GM18870 (cell line): ENCODE data around the gene HOXB4.

Source experiments
- ATAC-seq: cut with Tn5 transposase; IDR thresholded peaks from one replicate; pipeline ENCODE4 v1.9.1; 2021; ENCODE audit warnings: moderate library complexity; ENCODE audit not compliant: unreplicated experiment

Gene HOXB4

DNA sequence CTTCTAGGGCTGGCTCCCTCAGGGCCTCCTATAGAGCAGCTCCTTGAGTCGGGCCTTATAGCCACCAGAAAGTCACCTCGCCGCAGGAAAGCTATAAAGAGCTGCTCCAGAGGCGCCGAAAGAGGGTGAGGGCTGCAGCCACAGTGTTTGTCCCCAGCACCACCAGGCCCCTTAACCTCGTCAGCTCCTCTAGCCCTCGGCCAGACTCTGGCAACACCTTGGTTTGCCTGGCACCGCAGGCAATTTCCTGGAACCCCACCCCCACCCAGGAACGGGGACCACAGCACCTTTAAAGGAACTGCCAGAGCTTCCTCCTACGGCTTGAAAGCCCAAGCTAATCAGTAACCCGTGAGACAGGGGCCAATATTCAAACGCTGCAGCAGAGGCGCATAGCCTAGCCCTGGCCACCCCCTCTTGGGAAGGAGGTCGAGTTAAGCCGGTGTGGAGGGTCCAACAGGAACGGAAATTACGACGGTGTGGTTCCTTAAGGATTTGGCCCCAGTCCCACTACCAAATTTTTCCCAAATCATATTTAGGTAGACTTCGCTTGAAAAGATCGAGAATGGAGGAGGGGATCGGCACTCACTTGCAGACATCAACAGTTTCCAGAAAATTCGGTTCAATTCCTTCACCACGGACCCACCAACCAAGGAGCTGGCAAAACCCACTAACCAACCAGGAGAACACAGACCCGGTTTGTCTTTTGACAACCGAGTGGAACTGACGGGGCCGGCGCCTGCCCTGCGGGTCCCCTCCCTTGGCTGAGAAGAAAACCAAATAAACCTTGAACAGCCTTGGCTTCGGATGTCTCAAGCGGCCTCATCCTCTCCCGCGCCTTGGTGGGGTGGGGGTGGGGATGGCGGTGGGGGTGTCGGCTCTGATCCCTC is 23.6 kb upstream of the HOXB4 start:
- ATAC-seq = no peak

DNA sequence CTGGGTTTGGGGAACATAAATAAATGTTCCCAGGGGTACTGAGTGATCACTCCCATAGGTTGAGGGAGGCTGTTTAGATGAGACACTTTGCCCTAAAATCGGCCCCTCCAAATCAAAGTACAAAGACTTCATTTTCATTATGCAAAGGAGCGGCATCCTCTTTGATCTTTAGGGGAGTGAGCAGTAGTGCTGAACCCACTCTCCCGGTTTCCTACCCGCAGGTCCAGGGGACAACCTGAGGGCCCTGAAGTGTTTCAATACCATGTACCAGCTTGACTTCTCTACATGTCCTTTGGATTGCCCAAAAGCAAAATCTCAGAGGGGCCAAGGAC is 23.0 kb upstream of the HOXB4 start:
- no peak for ATAC-seq

DNA sequence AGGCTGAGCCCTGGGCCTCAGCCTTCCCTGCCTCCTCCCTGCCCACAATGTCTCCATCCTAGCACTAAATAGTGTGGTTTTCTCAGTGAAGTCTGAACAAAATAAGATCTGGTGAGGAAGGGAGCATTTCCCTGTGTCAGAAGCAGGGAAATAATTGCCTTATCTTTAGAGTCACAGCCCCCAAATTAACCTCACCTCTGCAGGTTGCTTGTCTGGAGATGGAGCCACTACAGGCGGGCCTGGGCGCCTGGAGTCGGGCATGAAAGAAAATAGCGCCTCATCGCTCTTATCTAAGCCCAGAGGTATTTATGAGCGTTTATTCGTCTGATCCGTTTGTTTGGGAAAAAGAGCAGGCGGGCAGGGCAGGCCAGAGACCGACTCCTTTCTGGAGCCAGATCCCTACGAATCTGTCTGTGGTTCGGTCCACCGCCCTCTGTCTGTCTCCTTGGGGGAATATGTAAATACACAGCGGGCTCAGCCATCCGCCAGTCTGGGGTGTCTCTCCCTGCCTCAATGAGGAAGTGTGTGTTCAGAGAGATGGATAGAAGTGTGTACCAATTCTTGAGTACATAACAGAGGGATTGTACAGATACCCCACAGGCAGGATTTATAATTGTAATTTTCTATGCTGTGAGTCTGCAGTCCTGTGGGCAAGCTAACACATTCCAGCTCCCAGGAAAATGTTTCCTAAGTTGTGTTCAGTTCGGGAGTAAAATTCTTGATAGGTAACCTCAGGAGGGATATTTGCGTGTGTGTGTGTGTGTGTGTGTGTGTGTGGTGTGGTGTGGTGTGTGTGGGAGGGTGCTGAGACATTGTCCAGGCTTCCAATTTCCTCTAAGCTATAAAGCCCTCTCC is 22.3 kb upstream of the HOXB4 start:
- no peak for ATAC-seq

DNA sequence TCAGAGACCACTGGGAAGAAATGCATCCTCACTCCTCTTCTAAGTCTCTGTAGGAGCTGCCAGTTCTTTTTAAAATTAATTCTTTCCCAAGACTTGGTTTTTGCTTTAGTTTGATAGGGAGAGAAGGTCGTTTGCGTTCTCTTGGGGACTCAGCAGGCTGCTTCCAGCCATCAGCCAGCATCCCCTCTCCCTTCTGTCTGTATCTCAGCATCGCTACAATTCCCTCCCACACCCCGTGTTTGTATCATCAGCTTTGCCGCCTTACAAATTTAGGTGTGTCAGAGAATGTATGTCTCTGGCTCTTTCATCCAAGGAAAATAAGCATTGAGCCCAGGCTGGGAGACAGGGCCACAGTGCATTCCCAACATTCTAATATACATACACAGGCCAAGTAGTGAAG is 21.2 kb upstream of the HOXB4 start:
- no peak for ATAC-seq

DNA sequence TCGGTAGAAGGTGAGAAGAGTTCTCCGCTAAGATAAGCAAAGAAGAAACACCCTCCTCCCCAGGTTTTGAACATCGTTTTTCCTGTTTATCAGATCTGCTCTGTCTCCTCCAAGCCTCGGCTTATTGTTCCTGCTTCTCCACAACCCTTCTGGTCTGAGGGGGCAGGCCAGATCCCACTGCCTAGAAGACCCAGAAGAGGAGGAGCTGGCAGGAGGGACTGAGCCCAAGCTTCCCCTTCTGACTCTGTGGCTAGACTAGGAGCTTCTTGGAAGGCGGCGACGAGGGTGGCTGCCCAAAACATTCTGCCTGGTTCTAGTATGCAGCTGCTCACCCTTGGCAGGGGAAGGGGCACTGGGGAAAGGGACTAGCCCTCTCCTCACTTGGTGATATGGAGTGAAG is 20.6 kb upstream of the HOXB4 start:
- no peak for ATAC-seq

DNA sequence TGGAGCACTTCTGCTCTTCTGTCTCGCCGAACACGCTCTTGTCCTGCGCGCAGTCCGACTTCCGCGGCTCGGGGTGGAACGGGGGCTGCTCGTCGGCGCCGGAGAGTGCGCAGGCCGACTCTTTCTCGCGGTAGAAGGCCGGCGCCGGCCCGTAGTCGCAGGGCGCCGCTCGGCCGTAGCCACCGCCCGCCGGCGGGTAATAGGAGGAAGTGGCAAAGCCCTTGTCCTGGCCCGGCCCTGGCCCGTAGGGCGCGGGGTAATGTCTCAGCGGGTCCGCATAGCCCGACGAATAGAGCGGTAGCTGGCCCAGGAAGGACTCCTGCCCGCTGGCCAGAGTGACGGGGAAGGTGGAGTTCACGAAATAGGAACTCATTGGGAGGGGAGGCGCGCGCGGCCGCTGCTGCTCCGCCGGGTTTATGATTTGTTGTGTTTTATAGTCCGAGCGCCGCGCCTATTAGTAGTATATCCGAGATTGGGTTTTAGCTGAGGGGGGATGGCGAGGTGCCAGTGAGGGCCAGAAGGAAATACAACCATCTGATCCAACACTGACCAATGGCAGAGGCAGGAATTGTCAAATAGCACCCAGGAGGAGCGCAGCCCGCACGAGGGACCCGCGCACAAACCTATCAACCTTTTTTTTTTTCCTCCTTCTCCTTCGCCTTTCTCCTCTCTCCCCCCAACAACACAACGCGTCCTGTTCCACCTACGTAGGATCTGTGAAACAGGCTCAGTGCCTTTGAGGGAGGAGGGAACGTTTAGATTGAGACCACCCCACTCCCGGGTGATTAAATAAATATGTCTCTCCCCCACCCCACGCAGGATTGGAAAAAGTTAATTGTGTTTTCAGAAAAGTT is 19.9 kb upstream of the HOXB4 start:
- no peak for ATAC-seq

DNA sequence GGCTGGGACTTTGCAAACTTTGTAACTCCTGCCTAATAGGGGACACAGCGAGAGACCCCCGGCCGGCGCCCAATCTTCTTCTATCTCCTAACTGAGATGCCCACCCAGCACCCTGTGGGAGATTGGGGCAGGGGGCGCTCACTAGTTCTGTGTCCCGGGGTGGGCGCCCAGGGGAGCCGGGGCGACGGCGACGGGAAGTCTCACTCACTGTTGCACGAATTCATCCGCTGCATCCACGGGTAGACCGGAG is 19.3 kb upstream of the HOXB4 start:
- no peak for ATAC-seq

DNA sequence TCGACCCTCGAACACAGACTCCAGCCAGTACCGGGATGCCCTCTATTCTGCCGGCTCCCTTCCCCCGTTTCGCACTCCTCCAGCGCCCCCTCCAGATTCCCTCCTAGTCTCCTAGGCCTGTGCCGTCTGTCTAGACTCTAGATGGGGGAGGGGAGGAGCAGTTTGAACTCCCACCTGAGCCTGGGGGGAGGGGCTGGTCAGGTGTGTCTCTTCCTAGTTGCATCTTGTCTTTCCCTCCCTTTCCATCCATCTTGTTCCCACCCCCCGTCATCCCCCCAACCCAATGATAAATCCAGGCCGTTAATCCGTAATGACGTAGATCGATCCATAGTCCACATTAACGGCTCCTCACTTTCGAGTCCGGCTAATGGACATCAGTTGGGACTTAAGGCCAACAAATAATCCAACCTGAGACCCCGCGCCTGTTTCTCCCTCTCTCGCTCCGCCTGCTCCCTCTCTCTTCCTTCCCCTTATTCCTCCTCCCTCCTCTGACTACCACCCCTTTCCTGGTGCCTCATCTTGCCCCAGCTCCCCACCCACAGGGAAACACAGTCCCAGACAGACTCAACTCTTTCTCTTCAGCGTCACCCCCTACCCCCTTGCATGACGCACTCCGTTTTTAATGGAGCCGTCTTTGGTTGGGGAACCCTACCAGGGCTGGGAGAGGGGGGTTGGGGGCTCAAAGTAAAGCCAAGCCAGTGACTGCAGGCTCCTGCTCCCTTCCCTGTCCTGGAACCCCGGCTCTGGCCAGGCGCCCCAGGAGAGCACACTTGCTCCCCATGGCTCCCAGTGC is 18.8 kb upstream of the HOXB4 start:
- ATAC-seq = no peak

DNA sequence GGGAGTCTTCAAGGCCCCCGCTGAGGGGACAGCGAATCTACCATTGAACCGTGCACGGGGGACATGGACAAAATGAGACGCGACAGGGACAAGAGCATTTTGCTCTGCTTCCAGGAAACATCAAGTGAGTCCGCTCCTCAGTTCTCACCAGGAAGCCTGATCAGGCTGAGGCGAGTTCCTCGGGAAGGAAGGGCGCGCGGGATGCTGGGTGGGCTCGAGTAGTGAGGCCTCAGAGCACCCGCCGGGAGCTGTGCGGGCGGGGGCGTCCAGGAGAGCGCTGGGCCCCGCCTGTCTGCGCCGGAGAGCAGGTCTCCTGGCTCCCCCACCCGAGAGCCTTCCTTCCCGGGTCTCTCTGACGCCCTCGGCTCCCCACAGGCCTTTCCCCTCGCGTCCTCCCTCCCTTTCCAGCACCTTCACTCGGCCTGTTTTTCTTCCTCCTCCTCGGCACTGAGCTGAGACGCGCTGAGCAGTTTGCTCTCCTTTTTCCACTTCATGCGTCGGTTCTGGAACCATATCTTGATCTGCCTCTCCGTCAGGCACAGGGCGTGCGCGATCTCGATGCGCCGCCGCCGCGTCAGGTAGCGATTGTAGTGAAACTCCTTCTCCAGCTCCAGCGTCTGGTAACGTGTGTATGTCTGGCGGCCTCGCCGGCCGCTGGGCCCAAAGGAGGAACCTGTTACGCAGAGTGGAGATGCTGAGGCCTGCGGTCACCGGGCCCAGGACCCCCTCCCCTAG is 18.0 kb upstream of the HOXB4 start:
- no peak for ATAC-seq

DNA sequence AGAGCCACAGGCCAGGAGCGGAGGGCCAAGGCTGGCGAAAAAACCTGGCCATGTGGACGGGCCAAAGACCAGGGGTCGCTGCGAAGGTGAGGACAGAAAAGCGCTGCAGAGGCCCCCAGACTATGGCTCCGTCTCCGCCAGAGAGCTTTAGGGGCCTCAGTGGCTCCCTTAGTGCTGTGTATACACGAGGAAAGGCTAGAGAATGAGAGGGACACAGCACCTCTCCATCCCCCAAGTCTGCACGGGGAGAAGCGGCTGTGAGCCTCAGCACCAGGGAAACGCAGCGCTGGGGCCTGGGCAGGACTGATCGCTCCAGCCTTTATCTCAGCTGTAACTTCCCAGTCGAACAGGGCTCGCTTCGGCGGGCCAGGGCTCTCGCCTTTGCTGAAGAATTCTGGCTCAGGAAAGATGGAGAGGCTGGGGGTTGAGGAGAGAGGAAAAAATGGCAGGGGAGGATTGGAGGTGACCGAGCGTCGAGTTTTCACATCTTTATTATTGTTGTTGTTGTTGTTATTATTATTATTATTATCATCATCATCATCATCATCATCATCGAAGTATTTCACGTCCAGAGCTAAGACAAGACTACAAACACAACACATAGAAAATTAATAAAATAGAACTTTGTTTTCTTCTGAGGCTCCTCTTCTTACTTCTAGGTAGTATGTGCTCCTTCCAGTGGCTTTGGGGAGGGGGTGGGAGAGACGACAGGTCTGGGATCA is 17.3 kb upstream of the HOXB4 start:
- ATAC-seq = no peak

DNA sequence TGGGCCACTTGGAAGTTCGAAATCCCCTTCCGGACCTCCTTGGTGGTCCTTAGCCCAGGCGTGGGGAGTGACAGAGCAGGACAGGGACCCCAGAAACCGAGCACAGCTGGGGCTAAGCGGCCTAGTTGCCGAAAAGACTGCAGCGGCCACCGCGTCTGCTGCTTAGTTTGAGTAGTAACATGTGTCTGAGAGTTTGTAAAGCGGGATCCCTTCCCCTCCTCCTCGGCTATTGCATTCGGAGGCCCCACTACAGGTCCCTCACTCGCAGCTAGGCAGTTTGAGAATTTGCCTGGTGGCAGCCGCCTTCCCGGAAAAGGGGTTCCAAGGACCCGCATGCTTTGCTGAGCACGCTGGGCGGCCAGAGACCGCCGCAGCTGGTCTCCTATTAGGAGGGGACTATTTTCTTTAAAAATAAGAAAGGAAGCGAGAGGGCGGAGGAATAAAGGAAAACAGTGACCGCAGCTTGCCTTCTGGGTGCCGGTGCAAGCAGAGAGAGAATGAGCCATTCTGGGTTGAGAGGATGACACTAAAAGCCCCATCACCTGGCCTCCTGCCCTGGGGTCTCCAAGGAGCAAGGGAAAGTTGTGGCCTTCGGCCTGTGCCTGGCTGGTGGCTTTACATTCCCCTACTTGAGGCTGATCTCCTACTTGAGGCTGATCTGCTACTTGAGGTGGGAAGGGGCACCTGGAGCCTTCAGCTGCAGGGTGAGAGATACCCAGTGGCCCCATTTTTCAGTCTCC is 16.6 kb upstream of the HOXB4 start:
- no peak for ATAC-seq

DNA sequence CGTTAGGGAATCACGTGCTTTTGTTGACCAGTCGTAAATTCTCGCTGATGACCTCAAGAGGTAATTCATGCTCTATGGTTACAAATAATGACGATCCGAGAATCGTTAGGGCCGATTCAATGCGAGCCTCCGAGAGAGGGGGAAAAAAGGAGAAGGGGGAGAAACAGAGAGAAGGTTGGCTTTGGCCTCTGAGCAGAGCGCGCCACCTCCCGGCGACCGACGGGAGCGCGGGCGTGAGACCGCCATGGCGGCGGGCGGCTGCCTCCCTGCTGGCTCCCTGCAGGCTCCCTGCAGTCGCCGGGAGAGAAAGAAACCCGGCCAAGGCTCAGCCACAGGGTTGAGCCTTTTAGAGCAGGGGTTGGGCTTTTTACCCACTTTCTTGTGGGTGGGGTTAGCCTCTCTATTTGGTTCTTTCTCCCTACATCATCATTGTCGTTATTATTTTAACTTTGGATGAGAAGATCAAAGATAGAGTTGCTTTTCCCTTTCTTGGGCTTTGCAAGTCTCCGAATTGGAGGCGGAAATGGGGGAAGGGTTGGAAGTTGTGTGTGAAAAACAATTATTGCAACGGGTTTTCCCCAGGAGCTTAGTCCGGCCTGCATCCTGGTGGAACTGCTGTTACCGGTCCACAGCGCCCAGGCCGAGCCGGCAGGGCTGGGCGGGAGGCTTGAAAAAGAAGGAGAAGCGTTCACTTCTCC is 15.8 kb upstream of the HOXB4 start:
- no peak for ATAC-seq

DNA sequence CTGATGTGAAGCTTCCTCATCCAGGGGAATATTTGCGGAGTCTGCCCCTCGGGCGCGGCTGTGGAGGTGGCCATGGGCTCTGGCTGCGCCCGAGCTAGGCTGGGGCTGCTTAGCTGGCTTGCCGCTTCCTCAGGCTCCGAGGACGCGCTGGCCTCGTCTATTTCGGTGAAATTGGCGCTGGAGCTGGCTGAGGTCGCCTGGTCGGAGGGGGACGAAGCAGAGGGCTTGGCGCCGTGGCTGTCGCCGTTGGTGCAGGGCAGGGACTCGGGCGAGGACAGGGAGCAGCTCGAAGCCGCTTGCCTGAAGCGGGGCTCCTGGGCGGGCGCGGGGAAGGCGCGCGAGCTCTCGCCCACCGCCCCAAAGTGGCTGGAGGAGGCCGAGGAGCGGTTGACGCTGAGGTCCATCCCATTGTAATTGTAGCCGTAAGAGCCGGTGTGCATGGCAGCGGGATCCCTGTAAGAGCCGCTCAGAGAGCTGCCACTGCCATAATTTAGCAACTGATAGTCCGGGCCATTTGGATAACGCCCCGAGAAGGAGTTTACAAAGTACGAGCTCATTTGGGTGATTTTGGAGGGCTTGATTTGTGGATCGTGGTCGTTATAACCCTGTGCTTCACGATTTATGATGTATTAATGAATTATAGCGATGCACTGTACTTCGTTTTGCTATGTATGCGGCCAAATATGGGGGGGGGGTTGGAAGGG is 15.1 kb upstream of the HOXB4 start, which contains the start of gene HOXB5:
Gene HOXB5, minus strand, starts transcription at position 654 of the 704 bp plus-strand sequence. Its CDS starts 97 bp downstream, at position 557.
- ATAC-seq = no peak

DNA sequence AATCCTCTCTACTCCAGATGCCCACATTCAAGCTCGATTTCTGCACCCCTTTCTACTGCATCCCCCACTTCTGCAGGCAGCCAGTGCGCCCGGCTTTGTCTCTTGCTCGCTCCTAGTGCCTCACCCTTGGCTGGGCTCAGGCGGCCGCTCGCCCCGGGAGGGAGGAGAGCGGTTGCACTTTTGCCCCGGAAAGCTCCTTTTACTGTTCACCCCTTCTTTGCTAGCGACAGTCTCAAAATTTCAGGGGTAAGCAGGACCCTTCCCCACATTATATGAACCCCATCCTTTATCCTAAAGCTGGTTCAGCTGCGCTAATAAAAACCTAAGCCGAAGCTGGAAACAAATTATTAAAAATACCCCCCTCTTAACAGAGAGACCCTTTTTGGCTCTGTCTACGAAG is 14.4 kb upstream of the HOXB4 start:
- ATAC-seq = no peak

DNA sequence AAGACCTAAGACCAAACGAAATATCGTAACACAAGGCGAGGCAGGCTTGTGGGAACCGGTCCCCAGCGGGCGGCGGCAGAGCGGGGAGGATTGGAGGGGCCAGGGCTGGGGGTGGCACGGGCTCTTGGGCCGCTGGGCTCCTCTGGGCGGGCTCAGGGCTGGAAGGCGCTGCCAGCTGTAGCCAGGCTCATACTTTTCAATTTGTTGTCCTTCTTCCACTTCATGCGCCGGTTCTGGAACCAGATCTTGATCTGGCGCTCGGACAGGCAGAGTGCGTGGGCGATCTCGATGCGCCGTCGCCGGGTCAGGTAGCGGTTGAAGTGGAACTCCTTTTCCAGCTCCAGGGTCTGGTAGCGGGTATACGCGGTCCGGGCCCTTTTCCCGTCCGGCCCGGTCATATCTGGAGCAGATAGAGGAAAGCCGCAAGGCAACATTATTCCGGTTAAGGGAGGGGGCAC is 13.9 kb upstream of the HOXB4 start:
- no peak for ATAC-seq

DNA sequence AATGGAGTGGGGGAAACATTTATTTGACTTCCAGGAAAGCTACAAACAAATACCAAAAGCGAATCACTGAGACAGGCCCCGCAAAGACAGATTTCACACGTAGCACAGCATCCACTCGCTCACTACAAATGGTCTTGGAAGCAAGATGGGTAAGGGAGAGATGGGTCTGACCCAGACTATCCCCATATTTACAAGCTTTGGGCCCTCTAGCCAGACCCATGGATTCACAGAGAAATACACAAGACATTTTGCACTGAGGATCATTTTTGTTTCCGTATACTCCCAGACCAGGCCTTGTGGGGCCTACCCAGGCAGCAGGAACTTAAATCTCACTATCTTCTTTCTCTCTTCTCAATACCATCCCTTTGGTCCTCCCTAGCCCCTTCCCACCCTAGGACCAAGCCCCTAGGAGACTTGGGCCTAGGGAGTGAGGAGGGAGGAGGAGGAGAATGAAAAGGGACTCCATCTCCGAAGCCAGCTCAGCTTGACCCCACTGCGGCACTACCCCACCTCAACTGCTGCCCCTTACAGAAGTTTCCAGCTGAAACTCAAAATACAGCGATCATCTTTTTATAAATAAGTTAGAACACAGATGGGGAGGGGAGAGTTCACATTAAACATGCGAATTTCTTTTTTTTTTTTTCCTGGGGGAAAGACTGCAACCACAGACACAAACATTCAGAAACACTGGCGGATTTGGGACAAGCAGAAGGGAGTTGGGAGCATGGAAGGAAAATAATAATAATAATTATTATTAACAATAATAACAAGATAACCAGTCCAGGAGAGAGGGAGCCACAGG is 13.3 kb upstream of the HOXB4 start:
- ATAC-seq = no peak
